ENCODE results near the gene GNMT. TPM values are rescaled to one million over a fixed set of nuclear protein-coding genes. Genes with fewer than 3 reads are reported as not detected.

Gene GNMT
- total RNA-seq, 3 donors from 2014 or later = 0.75 to 0.76 TPM; not detected in 1

DNA sequence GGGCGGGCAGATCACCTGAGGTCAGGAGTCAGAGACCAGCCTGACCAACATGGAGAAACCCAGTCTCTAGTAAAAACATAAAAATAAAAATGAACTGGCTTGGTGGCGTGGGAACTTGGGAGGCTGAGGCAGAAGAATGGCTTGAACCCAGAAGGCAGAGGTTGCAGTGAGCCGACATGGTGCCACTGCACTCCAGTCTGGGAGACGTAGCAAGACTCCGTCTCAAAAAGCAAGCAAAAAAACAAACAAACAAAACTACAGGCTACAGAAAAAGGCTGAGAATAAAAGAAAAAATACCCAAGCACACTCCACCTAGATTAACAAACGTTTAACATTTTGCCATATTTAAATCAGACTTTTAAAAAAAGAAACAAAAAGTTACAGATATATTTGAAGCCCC lies 38.8 kb upstream of the GNMT start:
- intact Hi-C loops (cut with DNase I, micrococcal nuclease) = no loop called here

DNA sequence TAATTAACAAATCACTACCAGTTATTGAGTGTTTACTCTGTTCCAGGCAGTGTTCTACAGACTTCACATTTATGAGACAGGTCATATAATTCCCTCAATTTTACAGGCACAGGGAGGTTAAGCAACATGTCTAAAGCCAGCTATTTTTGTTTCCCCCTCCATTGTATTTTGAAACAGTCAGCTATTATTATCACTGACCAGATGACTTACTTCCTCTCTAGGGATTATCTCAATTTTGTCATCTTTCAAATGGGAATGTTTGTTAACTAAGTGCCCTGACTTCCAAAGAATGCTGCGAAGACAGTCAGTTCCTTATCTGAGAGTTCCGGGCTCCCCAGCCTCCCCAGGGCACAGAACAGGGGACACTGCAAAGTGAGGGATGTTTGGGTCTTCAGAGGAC lies 36.9 kb upstream of the GNMT start:
- DNase-seq (no peak), ATAC-seq (no peak)
- Histone ChIP-seq H3K4me1 (ENCODE audit: low read depth) (no peaks in the 10 kb centered on the region), H3K36me3 (ENCODE audit: low read depth) (no peaks in the 10 kb centered on the region), H3K9me3 (no peaks in the 10 kb centered on the region), H3K4me3 (no peak overlapping the region)
- TF ChIP-seq, protein P1, sequence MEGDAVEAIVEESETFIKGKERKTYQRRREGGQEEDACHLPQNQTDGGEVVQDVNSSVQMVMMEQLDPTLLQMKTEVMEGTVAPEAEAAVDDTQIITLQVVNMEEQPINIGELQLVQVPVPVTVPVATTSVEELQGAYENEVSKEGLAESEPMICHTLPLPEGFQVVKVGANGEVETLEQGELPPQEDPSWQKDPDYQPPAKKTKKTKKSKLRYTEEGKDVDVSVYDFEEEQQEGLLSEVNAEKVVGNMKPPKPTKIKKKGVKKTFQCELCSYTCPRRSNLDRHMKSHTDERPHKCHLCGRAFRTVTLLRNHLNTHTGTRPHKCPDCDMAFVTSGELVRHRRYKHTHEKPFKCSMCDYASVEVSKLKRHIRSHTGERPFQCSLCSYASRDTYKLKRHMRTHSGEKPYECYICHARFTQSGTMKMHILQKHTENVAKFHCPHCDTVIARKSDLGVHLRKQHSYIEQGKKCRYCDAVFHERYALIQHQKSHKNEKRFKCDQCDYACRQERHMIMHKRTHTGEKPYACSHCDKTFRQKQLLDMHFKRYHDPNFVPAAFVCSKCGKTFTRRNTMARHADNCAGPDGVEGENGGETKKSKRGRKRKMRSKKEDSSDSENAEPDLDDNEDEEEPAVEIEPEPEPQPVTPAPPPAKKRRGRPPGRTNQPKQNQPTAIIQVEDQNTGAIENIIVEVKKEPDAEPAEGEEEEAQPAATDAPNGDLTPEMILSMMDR (IDR thresholded peaks at IDR 0.05) = no peak
- intact Hi-C loops (cut with DNase I, micrococcal nuclease) = no loop called here

More for the DNA sequence above, 38.8 kb upstream of the GNMT start:
- DNase-seq (peak in 1 of 3 donors; percentile 2), ATAC-seq (no peak)
- TF ChIP-seq, protein P1 (IDR thresholded peaks at IDR 0.05) = no peak
- Histone ChIP-seq H3K9me3 (no peaks in the 10 kb centered on the region), H3K36me3 (ENCODE audit: low read depth) (no peaks in the 10 kb centered on the region), H3K4me1 (ENCODE audit: low read depth) (no peaks in the 10 kb centered on the region), H3K4me3 (no peak overlapping the region)

GRCh38 chr6:42925248-42925857 lies 35.2 kb upstream of the GNMT start:
- H3K9me3 ChIP-seq = no peaks in the 10 kb centered on the region
- no peak overlapping the region for H3K4me3 ChIP-seq
- TF ChIP-seq, protein P1 (IDR thresholded peaks at IDR 0.05) = no peak
- DNase-seq = peak in 1 of 3 donors; percentile 51
- no peak for ATAC-seq
- peaks cover under 1% of the 10 kb centered on the region for H3K4me1 ChIP-seq (ENCODE audit: low read depth)
- intact Hi-C loops (cut with DNase I, micrococcal nuclease) = no loop called here
- no peaks in the 10 kb centered on the region for H3K36me3 ChIP-seq (ENCODE audit: low read depth)

DNA sequence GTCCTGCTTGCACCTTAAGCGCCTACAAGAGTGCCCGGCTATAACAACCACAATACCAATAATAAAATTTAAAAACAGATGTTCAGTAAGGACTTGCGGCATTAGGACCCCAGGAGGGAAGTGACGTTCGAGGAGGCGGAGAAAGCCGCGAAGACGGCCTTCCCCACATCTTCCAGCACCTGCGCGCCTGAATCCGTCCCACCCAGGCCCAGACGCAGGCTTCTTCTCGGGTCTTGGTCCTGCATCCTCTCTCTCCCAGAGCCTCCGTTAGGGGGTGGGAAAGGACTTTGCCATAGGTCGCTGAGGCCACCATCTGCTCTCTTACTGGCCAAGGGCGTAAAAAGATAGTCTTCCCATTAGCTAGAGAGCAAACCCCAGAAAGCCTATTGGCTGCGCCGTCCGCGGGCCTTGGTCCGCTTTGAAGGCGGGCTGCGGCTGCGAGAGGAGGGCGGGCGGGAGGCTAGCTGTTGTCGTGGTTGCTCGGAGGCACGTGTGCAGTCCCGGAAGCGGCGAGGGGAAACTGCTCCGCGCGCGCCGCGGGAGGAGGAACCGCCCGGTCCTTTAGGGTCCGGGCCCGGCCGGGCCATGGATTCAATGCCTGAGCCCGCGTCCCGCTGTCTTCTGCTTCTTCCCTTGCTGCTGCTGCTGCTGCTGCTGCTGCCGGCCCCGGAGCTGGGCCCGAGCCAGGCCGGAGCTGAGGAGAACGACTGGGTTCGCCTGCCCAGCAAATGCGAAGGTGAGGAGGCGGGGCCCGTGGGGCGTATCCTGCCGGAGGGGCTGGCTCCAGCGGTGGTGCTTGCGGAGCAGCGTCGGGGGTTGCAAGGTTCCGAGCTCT lies 31.4 kb upstream of the GNMT start, which contains the start of gene CNPY3:
Gene CNPY3, plus strand, starts transcription at position 495 of the 835 bp plus-strand sequence. Its CDS starts 91 bp downstream, at position 586.
- peak within 1 kb of the TSS; percentile 52 for H3K4me3 ChIP-seq
- peak; percentile 95 for ATAC-seq
- peak; percentile 92 to 98 (median 95) for DNase-seq
- TF ChIP-seq, protein P1 (IDR thresholded peaks at IDR 0.05) = no peak
- H3K9me3 ChIP-seq = no peaks in the 10 kb centered on the region
- intact Hi-C loops (cut with DNase I, micrococcal nuclease) = no loop called here
- no peaks in the 10 kb centered on the region for H3K36me3 ChIP-seq (ENCODE audit: low read depth)
- peaks cover 18% of the 10 kb centered on the region for H3K4me1 ChIP-seq (ENCODE audit: low read depth)

DNA sequence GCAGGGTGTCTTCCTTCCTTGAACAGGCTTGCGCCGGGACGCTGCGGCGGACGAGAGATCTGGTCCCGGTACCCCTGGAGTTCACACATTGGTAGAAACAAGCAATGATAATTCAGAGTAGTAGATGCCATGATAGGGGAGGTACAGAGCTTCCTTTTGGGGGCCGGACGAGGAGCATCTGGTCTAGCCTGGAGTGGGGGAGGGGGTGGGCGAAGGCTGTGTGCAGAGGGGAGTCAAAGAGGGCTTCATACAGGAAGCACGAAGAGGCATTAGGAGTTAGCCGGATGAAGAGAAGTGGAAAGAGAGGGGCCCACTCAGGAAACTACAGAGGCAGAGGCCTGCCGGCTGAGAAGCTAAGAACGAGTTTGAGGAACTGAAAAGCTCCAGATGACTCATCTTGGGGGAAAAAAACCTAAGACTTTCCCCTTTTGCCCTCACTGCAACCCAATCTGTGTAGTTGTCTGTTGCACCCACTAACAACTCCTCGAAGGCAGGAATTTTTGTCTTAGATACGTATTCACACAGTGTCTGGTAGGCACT lies 30.7 kb upstream of the GNMT start:
- DNase-seq = peak in 1 of 3 donors; percentile 47
- ATAC-seq = peak; percentile 42
- H3K4me1 ChIP-seq (ENCODE audit: low read depth) = peaks cover 18% of the 10 kb centered on the region

More for the DNA sequence above, 30.7 kb upstream of the GNMT start:
- TF ChIP-seq, protein P1 (IDR thresholded peaks at IDR 0.05) = no peak
- no peaks in the 10 kb centered on the region for H3K36me3 ChIP-seq (ENCODE audit: low read depth)
- H3K9me3 ChIP-seq = no peaks in the 10 kb centered on the region
- intact Hi-C loops (cut with DNase I, micrococcal nuclease) = no loop called here
- peak overlapping the region; percentile 52 for H3K4me3 ChIP-seq

Data from mucosa of descending colon (tissue), 3 donors.